WTC11 (cell line): ENCODE results near the gene MOV10L1. TPM values are rescaled to one million over a fixed set of nuclear protein-coding genes. Genes with fewer than 3 reads are reported as not detected.

ENCODE experiments used
- CREM ChIP-seq: sonication (generic); formaldehyde crosslinking; IDR thresholded peaks from 2 replicates; pipeline ENCODE4 v1.8.1; 2022; ENCODE audit warnings: mild to moderate bottlenecking, missing genetic modification reagents, moderate library complexity
- EMX1 ChIP-seq: fragments of 250-450 bp; sonication (Bioruptor Pico); IDR thresholded peaks from 2 replicates; pipeline ENCODE4 v1.8.0; 2021; ENCODE audit warnings: mild to moderate bottlenecking
- ESRRA ChIP-seq: sonication (generic); formaldehyde crosslinking; IDR thresholded peaks from 2 replicates; pipeline ENCODE4 v1.8.1; 2022; ENCODE audit warnings: mild to moderate bottlenecking, missing genetic modification reagents, borderline replicate concordance
- ETV6 ChIP-seq: sonication (generic); formaldehyde crosslinking; IDR thresholded peaks from 2 replicates; pipeline ENCODE4 v1.8.1; 2022; ENCODE audit warnings: mild to moderate bottlenecking, missing genetic modification reagents
- FOXP1 ChIP-seq: sonication (generic); formaldehyde crosslinking; IDR thresholded peaks from 2 replicates; pipeline ENCODE4 v1.8.0; 2022; ENCODE audit warnings: missing genetic modification reagents, mild to moderate bottlenecking, moderate library complexity, borderline replicate concordance
- GTF2I ChIP-seq: fragments of 250-450 bp; sonication (Bioruptor Pico); conservative IDR thresholded peaks from 2 replicates; pipeline ENCODE4 v1.4.0; 2021; ENCODE audit warnings: mild to moderate bottlenecking
- HMGA2 ChIP-seq: fragments of 250-450 bp; sonication (Bioruptor Pico); IDR thresholded peaks from 2 replicates; pipeline ENCODE4 v1.4.0; 2021; ENCODE audit warnings: mild to moderate bottlenecking, moderate library complexity
- IRF2 ChIP-seq: sonication (generic); formaldehyde crosslinking; IDR thresholded peaks from 2 replicates; pipeline ENCODE4 v1.8.0; 2022; ENCODE audit warnings: low read depth, missing genetic modification reagents, borderline replicate concordance
- MXD4 ChIP-seq: fragments of 250-450 bp; sonication (Bioruptor Pico); IDR thresholded peaks from 2 replicates; pipeline ENCODE4 v1.8.0; 2021; ENCODE audit warnings: mild to moderate bottlenecking, moderate library complexity, borderline replicate concordance
- NFYB ChIP-seq: sonication (generic); formaldehyde crosslinking; conservative IDR thresholded peaks from 2 replicates; pipeline ENCODE4 v1.8.0; 2022; ENCODE audit warnings: low read depth, missing genetic modification reagents
- SOX15 ChIP-seq: fragments of 250-450 bp; sonication (Bioruptor Pico); IDR thresholded peaks from 2 replicates; pipeline ENCODE4 v1.9.0; 2021; ENCODE audit warnings: mild to moderate bottlenecking
- TP53 ChIP-seq: sonication (generic); formaldehyde crosslinking; IDR thresholded peaks from 2 replicates; pipeline ENCODE4 v1.8.1; 2023; ENCODE audit warnings: mild to moderate bottlenecking, missing genetic modification reagents
- ZBTB21 ChIP-seq: sonication (generic); formaldehyde crosslinking; IDR thresholded peaks from 2 replicates; pipeline ENCODE4 v1.8.1; 2023; ENCODE audit warnings: mild to moderate bottlenecking, missing genetic modification reagents, borderline replicate concordance
- ZNF138 ChIP-seq: sonication (generic); formaldehyde crosslinking; conservative IDR thresholded peaks from 2 replicates; pipeline ENCODE4 v1.8.1; 2022; ENCODE audit warnings: mild to moderate bottlenecking, moderate library complexity, missing genetic modification reagents
- ZNF219 ChIP-seq: sonication (generic); formaldehyde crosslinking; IDR thresholded peaks from 2 replicates; pipeline ENCODE4 v1.8.0; 2023; ENCODE audit warnings: missing genetic modification reagents, mild to moderate bottlenecking, borderline replicate concordance
- ZNF232 ChIP-seq: sonication (generic); formaldehyde crosslinking; IDR thresholded peaks from 2 replicates; pipeline ENCODE4 v1.8.0; 2022; ENCODE audit warnings: mild to moderate bottlenecking, missing genetic modification reagents
- ZNF423 ChIP-seq: fragments of 250-450 bp; sonication (Bioruptor Pico); IDR thresholded peaks from 2 replicates; pipeline ENCODE4 v2.1.2; 2022; ENCODE audit warnings: mild to moderate bottlenecking, moderate library complexity
- total RNA-seq: library from RNA; stranded (reverse); gene quantifications from 3 replicates; pipeline ENCODE4 v1.2.3, GENCODE V29; 2021
- TF ChIP-seq, protein P1 (sequence below): sonication (generic); formaldehyde crosslinking; IDR thresholded peaks from 2 replicates; pipeline ENCODE4 v1.8.0; 2022; ENCODE audit warnings: missing genetic modification reagents
- TF ChIP-seq, protein P2 (sequence below): sonication (generic); formaldehyde crosslinking; IDR thresholded peaks from 2 replicates; pipeline ENCODE4 v1.8.1; 2022; ENCODE audit warnings: missing genetic modification reagents, borderline replicate concordance
- TF ChIP-seq, protein P3 (sequence below): sonication (generic); formaldehyde crosslinking; IDR thresholded peaks from 2 replicates; pipeline ENCODE4 v1.8.1; 2023; ENCODE audit warnings: mild to moderate bottlenecking, missing genetic modification reagents
- TF ChIP-seq, protein P4 (sequence below): sonication (generic); formaldehyde crosslinking; conservative IDR thresholded peaks from 2 replicates; pipeline ENCODE4 v1.8.1; 2023; ENCODE audit warnings: mild to moderate bottlenecking, low read depth, missing genetic modification reagents, moderate library complexity
- TF ChIP-seq, protein P5 (sequence below): fragments of 250-450 bp; sonication (Bioruptor Pico); IDR thresholded peaks from 2 replicates; pipeline ENCODE4 v1.8.0; 2021; ENCODE audit warnings: mild to moderate bottlenecking
- TF ChIP-seq, protein P6 (sequence below): fragments of 200-600 bp; IDR thresholded peaks from 2 replicates; pipeline ENCODE4 v1.8.0; 2022; ENCODE audit warnings: antibody characterized with exemption
- TF ChIP-seq, protein P7 (sequence below): fragments of 250-450 bp; sonication (Bioruptor Pico); conservative IDR thresholded peaks from 2 replicates; pipeline ENCODE4 v1.9.0; 2021; ENCODE audit warnings: mild to moderate bottlenecking

The MOV10L1 gene
- total RNA-seq, 1 experiment from 2014 or later: not detected

DNA sequence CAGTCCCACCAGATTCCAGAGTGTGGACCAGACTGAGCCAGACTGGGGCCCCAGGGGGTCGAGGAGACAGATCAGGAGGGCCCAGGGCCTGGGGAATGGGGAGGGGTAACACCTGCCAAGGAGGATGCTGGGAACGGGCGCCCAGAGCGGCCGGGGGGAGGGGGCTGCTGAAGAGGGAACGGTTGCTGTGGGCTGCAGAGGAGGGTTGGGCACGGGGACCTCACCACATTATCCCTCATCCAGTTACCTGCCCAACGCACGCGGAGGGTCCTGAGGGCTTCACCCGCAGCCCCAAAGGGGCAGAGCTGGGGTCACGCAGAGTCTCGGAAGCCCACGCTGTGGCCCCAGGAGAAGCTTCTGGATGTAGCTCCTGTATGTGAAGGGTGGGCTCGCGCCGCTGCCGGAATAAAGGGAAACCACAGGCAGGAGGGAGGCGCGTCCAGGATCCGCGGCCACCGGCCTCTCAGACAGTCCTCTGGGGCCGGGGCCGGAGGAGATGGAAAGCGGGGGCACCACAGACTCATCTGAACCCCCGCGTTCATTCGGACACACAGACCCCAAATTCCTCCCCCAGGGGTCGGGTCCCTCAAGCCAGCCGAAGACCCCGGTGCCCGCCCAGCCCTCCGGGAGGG lies 110.1 kb downstream of the MOV10L1 start (continued):
- TF ChIP-seq NFYB (CRISPR knock-in tag) (no peak), MXD4 (no peak), ZBTB21 (no peak; the same call in 1 of the 2 replicates), TP53 (0 out of 2 replicates have a peak, but pooled peaks have one; percentile 44), ZNF138 (no peak), ETV6 (CRISPR knock-in tag) (0 out of 2 replicates have a peak, but pooled peaks have one; percentile 33), ZNF232 (no peak), EMX1 (CRISPR knock-in tag) (0 out of 2 replicates have a peak, but pooled peaks have one; percentile 63), HMGA2 (CRISPR knock-in tag) (no peak), FOXP1 (CRISPR knock-in tag) (no peak), GTF2I (CRISPR knock-in tag) (no peak), ZNF219 (CRISPR knock-in tag) (no peak), ESRRA (CRISPR knock-in tag) (0 out of 2 replicates have a peak, but pooled peaks have one; percentile 39), ZNF423 (CRISPR knock-in tag) (no peak), CREM (CRISPR knock-in tag) (no peak), SOX15 (CRISPR knock-in tag) (no peak), IRF2 (no peak)
- TF ChIP-seq, protein P1, sequence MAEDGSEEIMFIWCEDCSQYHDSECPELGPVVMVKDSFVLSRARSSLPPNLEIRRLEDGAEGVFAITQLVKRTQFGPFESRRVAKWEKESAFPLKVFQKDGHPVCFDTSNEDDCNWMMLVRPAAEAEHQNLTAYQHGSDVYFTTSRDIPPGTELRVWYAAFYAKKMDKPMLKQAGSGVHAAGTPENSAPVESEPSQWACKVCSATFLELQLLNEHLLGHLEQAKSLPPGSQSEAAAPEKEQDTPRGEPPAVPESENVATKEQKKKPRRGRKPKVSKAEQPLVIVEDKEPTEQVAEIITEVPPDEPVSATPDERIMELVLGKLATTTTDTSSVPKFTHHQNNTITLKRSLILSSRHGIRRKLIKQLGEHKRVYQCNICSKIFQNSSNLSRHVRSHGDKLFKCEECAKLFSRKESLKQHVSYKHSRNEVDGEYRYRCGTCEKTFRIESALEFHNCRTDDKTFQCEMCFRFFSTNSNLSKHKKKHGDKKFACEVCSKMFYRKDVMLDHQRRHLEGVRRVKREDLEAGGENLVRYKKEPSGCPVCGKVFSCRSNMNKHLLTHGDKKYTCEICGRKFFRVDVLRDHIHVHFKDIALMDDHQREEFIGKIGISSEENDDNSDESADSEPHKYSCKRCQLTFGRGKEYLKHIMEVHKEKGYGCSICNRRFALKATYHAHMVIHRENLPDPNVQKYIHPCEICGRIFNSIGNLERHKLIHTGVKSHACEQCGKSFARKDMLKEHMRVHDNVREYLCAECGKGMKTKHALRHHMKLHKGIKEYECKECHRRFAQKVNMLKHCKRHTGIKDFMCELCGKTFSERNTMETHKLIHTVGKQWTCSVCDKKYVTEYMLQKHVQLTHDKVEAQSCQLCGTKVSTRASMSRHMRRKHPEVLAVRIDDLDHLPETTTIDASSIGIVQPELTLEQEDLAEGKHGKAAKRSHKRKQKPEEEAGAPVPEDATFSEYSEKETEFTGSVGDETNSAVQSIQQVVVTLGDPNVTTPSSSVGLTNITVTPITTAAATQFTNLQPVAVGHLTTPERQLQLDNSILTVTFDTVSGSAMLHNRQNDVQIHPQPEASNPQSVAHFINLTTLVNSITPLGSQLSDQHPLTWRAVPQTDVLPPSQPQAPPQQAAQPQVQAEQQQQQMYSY (CRISPR knock-in tag): no peak
- TF ChIP-seq, protein P2, sequence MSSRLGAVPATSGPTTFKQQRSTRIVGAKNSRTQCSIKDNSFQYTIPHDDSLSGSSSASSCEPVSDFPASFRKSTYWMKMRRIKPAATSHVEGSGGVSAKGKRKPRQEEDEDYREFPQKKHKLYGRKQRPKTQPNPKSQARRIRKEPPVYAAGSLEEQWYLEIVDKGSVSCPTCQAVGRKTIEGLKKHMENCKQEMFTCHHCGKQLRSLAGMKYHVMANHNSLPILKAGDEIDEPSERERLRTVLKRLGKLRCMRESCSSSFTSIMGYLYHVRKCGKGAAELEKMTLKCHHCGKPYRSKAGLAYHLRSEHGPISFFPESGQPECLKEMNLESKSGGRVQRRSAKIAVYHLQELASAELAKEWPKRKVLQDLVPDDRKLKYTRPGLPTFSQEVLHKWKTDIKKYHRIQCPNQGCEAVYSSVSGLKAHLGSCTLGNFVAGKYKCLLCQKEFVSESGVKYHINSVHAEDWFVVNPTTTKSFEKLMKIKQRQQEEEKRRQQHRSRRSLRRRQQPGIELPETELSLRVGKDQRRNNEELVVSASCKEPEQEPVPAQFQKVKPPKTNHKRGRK (CRISPR knock-in tag): no peak
- TF ChIP-seq, protein P3, sequence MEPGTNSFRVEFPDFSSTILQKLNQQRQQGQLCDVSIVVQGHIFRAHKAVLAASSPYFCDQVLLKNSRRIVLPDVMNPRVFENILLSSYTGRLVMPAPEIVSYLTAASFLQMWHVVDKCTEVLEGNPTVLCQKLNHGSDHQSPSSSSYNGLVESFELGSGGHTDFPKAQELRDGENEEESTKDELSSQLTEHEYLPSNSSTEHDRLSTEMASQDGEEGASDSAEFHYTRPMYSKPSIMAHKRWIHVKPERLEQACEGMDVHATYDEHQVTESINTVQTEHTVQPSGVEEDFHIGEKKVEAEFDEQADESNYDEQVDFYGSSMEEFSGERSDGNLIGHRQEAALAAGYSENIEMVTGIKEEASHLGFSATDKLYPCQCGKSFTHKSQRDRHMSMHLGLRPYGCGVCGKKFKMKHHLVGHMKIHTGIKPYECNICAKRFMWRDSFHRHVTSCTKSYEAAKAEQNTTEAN (CRISPR knock-in tag): no peak
- TF ChIP-seq, protein P4, sequence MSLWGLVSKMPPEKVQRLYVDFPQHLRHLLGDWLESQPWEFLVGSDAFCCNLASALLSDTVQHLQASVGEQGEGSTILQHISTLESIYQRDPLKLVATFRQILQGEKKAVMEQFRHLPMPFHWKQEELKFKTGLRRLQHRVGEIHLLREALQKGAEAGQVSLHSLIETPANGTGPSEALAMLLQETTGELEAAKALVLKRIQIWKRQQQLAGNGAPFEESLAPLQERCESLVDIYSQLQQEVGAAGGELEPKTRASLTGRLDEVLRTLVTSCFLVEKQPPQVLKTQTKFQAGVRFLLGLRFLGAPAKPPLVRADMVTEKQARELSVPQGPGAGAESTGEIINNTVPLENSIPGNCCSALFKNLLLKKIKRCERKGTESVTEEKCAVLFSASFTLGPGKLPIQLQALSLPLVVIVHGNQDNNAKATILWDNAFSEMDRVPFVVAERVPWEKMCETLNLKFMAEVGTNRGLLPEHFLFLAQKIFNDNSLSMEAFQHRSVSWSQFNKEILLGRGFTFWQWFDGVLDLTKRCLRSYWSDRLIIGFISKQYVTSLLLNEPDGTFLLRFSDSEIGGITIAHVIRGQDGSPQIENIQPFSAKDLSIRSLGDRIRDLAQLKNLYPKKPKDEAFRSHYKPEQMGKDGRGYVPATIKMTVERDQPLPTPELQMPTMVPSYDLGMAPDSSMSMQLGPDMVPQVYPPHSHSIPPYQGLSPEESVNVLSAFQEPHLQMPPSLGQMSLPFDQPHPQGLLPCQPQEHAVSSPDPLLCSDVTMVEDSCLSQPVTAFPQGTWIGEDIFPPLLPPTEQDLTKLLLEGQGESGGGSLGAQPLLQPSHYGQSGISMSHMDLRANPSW (CRISPR knock-in tag): no peak
- TF ChIP-seq, protein P5, sequence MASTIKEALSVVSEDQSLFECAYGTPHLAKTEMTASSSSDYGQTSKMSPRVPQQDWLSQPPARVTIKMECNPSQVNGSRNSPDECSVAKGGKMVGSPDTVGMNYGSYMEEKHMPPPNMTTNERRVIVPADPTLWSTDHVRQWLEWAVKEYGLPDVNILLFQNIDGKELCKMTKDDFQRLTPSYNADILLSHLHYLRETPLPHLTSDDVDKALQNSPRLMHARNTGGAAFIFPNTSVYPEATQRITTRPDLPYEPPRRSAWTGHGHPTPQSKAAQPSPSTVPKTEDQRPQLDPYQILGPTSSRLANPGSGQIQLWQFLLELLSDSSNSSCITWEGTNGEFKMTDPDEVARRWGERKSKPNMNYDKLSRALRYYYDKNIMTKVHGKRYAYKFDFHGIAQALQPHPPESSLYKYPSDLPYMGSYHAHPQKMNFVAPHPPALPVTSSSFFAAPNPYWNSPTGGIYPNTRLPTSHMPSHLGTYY: 0 out of 2 replicates have a peak, but pooled peaks have one; percentile 11
- TF ChIP-seq, protein P6, sequence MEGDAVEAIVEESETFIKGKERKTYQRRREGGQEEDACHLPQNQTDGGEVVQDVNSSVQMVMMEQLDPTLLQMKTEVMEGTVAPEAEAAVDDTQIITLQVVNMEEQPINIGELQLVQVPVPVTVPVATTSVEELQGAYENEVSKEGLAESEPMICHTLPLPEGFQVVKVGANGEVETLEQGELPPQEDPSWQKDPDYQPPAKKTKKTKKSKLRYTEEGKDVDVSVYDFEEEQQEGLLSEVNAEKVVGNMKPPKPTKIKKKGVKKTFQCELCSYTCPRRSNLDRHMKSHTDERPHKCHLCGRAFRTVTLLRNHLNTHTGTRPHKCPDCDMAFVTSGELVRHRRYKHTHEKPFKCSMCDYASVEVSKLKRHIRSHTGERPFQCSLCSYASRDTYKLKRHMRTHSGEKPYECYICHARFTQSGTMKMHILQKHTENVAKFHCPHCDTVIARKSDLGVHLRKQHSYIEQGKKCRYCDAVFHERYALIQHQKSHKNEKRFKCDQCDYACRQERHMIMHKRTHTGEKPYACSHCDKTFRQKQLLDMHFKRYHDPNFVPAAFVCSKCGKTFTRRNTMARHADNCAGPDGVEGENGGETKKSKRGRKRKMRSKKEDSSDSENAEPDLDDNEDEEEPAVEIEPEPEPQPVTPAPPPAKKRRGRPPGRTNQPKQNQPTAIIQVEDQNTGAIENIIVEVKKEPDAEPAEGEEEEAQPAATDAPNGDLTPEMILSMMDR: no peak
- TF ChIP-seq, protein P7, sequence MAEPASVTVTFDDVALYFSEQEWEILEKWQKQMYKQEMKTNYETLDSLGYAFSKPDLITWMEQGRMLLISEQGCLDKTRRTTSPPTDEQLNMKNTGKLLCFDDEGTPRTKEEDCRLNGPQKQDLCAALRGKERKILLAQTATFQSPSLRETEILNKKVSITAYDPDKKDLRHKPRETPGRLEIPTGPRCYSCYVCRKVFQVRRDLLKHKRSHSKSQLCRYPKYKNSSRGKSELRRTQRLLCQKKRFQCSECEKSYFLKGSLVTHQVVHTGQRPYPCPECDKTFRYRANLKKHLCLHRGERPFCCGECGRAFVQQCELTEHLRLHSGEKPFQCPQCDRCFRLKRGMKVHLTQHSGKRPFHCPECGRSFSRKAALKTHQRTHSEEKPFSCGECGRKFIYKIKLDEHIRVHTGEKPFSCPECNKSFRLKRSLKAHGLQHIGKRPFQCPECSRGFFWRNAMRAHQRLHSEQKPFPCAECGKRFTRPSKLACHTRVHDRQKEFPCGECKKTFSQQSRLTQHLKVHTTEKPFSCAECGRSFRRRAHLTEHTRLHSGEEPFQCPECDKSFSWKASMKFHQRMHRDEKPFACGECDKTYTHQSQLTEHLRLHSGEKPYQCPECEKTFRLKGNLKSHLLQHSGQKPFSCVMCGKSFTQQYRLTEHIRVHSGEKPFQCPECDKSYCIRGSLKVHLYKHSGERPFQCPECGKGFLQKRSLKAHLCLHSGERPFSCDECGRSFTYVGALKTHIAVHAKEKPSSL (CRISPR knock-in tag): no peak
